Effector memory CD8-positive, alpha-beta T cell (primary cell): ENCODE measurements around the gene CCL7.

Experiments
- ATAC-seq: fragments of 150-1000 bp; cut with Tn5 transposase; replicated peaks from 2 replicates; pipeline ENCODE4 v1.10.0; 2021; ENCODE audit warnings: mild to moderate bottlenecking, moderate library complexity
- DNase-seq, 3 experiments: peaks; one replicate each; pipeline ENCODE4 v3.0.0; 2021
- H3K27ac Mint-ChIP-seq, 2 donors: one replicate each; pipeline ENCODE4 v1.8.0; 2022; ENCODE audit warnings: mild to moderate bottlenecking in 2 of 2, mixed read lengths in 2 of 2, moderate library complexity in 2 of 2
- H3K27me3 Mint-ChIP-seq, 2 donors: one replicate each; pipeline ENCODE4 v1.8.0; 2022; ENCODE audit warnings: mixed read lengths in 2 of 2
- H3K36me3 Mint-ChIP-seq: one replicate; pipeline ENCODE4 v1.8.0; 2022; ENCODE audit warnings: mild to moderate bottlenecking, moderate library complexity, mixed read lengths; ENCODE audit not compliant: insufficient read depth
- H3K4me1 Mint-ChIP-seq, 2 donors: one replicate each; pipeline ENCODE4 v1.8.0; 2022; ENCODE audit warnings: low read depth in 2 of 2, mixed read lengths in 2 of 2
- H3K4me3 Mint-ChIP-seq, 2 donors: one replicate each; pipeline ENCODE4 v1.8.0; 2022; ENCODE audit warnings: mild to moderate bottlenecking in 2 of 2, mixed read lengths in 2 of 2, moderate library complexity in 2 of 2
- H3K9me3 Mint-ChIP-seq, 2 donors: one replicate each; pipeline ENCODE4 v1.8.0; 2022; ENCODE audit warnings: mixed read lengths in 2 of 2

Gene CCL7

DNA sequence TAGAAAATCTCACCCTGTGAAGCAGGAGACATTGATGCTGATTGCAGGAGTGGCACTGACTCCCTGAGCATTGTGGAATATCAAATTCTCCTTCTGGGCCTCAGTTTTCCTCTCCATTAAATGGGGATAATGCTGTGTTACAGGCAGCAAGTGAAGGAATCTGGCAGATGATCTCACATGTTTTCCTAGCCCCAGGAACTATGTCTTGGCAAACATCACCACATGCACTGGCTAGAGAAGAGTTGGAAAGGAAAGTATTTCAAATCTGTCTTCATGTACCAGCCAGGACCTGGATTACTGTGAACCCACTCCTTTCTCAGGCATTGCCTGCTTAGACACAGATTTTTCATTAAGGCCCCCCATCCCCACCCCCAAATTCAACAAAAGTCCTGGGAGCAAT, 35.6 kb downstream of the CCL7 start:
- Mint-ChIP-seq H3K4me1 (no peaks in the 10 kb centered on the region), H3K4me3 (no peak overlapping the region), H3K36me3 (no peaks in the 10 kb centered on the region), H3K27ac (no peak overlapping the region), H3K9me3 (no peaks in the 10 kb centered on the region), H3K27me3 (peaks cover 27 to 46% of the 10 kb centered on the region in 2 donors)
- DNase-seq (no peak), ATAC-seq (no peak)

DNA sequence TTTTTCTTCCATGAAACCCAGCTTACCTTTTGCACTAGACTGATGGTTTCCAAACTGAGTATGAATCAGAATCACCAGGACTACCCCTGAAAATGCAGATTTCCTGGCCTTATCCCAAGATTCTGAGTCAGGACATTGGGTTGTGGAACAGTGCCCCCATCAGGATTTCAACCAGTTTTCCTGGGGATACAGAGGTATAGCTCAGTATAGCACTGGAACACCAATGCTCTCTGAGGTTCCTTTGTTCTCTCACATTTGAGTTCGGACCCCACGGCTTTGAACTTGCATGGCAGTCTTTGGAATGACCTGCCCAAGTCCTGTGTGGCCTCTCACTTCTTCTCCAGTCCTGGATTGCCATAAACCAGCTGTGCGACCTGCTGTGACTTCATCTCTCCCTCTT, 36.4 kb downstream of the CCL7 start:
- Mint-ChIP-seq H3K36me3 (no peaks in the 10 kb centered on the region), H3K27me3 (peaks cover 19 to 41% of the 10 kb centered on the region in 2 donors), H3K4me1 (no peaks in the 10 kb centered on the region), H3K27ac (no peak overlapping the region), H3K9me3 (no peaks in the 10 kb centered on the region), H3K4me3 (no peak overlapping the region)
- no peak for DNase-seq
- no peak for ATAC-seq

DNA sequence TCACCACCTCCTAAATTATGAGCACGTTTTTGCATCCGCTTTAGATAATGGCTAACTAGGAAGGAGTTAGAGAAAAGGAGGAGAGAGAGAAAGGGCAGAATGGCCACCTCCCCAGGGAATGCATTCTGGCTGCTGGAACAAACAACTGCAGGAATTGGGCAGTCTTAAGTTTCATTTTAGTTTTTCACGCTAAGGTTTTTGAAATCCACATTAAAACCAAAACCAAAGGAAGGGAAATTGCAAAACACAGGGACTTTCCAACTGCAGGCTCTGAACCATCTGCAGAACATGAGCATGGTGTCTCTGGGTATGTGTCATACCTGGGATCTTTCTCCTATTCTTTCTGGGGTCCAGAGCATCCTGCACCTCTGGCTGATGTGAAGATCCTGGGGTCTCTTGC, 37.1 kb downstream of the CCL7 start:
- ATAC-seq (no peak), DNase-seq (no peak)
- Mint-ChIP-seq H3K36me3 (no peaks in the 10 kb centered on the region), H3K27me3 (peaks cover 17 to 35% of the 10 kb centered on the region in 2 donors), H3K9me3 (no peaks in the 10 kb centered on the region), H3K4me3 (no peak overlapping the region), H3K4me1 (no peaks in the 10 kb centered on the region), H3K27ac (no peak overlapping the region)

DNA sequence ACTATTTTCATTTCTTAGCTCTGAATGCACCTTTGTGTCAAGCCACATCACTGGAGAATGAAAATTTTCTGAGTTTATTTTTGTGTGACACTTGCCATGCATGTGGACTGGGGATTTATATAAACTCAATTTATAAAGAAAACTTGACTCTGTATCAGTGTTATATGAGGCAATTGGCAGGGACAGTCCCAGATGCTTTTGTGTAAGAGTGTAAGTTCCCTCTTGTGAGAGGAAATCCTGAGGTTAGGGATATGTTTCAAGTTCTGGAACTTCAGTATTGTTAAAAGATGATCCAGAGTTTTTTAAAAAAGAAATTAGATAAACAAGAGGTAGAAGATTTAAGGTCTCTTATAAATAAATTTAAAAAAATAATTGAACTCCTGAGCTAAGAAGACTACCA, 38.4 kb downstream of the CCL7 start:
- Mint-ChIP-seq H3K36me3 (no peaks in the 10 kb centered on the region), H3K9me3 (no peaks in the 10 kb centered on the region), H3K27me3 (peaks cover 28 to 45% of the 10 kb centered on the region in 2 donors), H3K27ac (no peak overlapping the region), H3K4me1 (no peaks in the 10 kb centered on the region), H3K4me3 (no peak overlapping the region)
- ATAC-seq (no peak), DNase-seq (no peak)

DNA sequence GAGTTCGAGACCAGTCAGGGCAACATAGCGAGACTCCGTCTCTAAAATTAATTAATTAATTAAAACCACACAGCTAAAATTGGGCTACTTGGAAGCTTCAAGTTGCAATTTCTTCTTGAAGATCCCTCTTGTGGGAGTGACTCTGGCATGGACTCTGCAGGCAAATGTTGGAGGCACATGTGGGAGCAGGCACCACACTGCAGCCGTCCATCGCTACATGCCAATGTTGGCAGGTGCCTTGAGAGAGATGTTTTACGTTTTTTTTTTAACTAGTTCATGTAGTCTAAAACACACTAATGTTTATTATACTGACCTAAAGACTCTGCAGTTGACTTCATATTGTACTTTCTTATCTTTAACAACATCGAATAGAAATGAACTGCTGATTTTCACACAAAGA, 41.3 kb downstream of the CCL7 start:
- H3K9me3 Mint-ChIP-seq, result no peaks in the 10 kb centered on the region
- no peaks in the 10 kb centered on the region for H3K4me1 Mint-ChIP-seq
- ATAC-seq, result no peak
- no peak overlapping the region for H3K27ac Mint-ChIP-seq
- H3K36me3 Mint-ChIP-seq, result no peaks in the 10 kb centered on the region
- DNase-seq, result no peak
- H3K4me3 Mint-ChIP-seq, result no peak overlapping the region
- peaks cover 49 to 57% of the 10 kb centered on the region in 2 donors for H3K27me3 Mint-ChIP-seq

DNA sequence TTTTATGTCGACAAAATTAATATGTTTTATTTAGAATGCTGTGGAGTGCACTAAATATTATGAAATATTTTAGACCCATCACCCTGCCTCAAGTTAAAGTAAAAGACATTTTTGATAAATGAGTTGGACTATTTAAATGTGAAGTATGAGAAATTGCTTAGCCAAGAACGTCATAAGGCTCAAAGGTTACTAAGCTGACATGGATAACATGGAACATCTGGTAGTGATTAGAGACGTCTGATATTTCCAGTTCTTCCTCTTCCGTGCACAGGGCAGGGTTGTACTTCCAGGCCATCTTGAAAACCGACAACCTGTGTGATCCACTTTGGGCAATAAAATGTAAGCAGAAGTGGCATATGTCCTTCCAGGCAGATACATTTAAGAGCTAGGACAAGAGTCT, 42.1 kb downstream of the CCL7 start:
- peaks cover 57 to 59% of the 10 kb centered on the region in 2 donors for H3K27me3 Mint-ChIP-seq
- H3K4me3 Mint-ChIP-seq, result no peak overlapping the region
- no peaks in the 10 kb centered on the region for H3K9me3 Mint-ChIP-seq
- DNase-seq (no peak), ATAC-seq (no peak)
- H3K36me3 Mint-ChIP-seq, result no peaks in the 10 kb centered on the region
- H3K4me1 Mint-ChIP-seq, result no peaks in the 10 kb centered on the region
- H3K27ac Mint-ChIP-seq, result no peak overlapping the region

DNA sequence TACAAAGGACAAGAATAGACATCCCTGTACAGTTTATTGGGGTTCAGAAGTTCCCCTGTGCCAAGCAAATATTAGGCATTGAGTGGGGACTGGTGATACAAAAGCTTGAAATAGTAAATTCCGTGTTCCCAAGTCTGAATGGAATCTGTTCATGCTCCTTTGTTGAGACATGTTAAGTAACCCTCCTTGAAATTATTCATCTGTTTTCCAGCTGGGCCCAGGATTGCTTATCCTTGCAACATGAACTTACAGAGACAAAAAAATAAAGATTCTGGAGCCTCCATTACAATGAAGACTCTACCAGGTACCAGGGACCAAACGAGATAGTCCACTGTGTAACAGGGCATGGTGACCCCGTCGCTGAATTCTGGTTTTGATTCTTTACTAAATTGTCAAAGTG, 43.1 kb downstream of the CCL7 start:
- H3K27ac Mint-ChIP-seq, result no peak overlapping the region

DNA sequence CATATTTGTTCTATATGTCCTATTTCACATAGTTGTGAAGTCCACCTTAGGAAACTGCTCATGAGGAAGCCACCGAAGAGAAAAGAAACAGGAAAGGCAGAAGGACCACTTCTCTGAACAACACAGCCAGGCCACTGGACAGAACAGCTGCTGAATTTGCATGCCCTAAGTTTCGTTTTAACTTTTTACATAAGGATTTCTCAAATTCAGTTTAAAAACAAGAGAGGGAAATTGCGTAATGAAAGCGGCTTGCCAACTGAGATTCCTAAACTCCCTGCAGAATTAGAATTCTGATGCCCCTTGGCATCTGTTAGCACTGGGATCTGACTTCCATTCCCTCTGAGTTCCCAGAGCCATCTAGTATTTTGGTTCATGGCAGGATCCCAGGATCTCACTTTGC, 44.3 kb downstream of the CCL7 start:
- Mint-ChIP-seq H3K4me1 (no peaks in the 10 kb centered on the region), H3K36me3 (no peaks in the 10 kb centered on the region), H3K27me3 (peaks cover 54 to 60% of the 10 kb centered on the region in 2 donors), H3K4me3 (no peak overlapping the region), H3K27ac (no peak overlapping the region), H3K9me3 (no peaks in the 10 kb centered on the region)
- ATAC-seq (no peak), DNase-seq (no peak)

More for the DNA sequence above, 43.1 kb downstream of the CCL7 start:
- H3K36me3 Mint-ChIP-seq, result no peaks in the 10 kb centered on the region
- ATAC-seq, result no peak
- no peaks in the 10 kb centered on the region for H3K9me3 Mint-ChIP-seq
- no peaks in the 10 kb centered on the region for H3K4me1 Mint-ChIP-seq
- no peak for DNase-seq
- peaks cover 57 to 62% of the 10 kb centered on the region in 2 donors for H3K27me3 Mint-ChIP-seq
- no peak overlapping the region for H3K4me3 Mint-ChIP-seq

DNA sequence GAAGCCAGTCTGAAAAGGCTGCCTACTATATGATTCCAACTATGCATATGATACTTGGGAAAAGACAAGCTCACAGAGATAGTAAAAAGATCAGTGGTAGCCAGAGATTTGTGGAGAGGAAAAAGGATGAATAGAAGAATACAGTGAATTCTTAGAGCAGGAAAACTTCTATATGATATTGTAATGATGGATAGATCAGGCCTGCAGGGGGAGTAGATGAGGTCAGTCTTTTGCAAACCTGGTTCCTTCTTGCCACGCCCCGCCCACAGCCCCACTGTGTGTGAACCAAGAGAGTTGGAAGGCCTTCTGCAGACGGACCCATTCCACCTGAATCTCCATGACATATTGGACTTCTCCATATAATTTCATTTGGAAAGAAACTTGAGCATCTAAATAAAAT, 48.5 kb downstream of the CCL7 start:
- no peak overlapping the region for H3K4me3 Mint-ChIP-seq
- H3K9me3 Mint-ChIP-seq, result no peaks in the 10 kb centered on the region
- ATAC-seq (no peak), DNase-seq (no peak)
- no peak overlapping the region for H3K27ac Mint-ChIP-seq
- H3K4me1 Mint-ChIP-seq, result no peaks in the 10 kb centered on the region
- peaks cover 33 to 38% of the 10 kb centered on the region in 2 donors for H3K27me3 Mint-ChIP-seq
- H3K36me3 Mint-ChIP-seq, result no peaks in the 10 kb centered on the region

DNA sequence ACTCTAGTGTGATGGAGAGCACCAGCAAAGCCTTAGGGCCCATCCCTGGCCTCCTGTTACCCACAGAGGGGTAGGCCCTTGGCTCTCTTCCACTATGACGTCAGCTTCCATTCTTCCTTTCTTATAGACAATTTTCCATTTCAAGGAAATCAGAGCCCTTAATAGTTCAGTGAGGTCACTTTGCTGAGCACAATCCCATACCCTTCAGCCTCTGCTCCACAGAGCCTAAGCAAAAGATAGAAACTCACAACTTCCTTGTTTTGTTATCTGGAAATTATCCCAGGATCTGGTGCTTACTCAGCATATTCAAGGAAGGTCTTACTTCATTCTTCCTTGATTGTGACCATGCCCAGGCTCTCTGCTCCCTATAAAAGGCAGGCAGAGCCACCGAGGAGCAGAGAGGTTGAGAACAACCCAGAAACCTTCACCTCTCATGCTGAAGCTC, 49.0 kb downstream of the CCL7 start, which contains the start of gene CCL8:
Gene CCL8, plus strand, starts transcription at position 397 of the 445 bp plus-strand sequence. CDS start 67 bp downstream, outside the sequence.
- no peaks in the 10 kb centered on the region for H3K9me3 Mint-ChIP-seq
- DNase-seq (no peak), ATAC-seq (no peak)
- no peaks in the 10 kb centered on the region for H3K36me3 Mint-ChIP-seq
- H3K4me3 Mint-ChIP-seq, result no peak within 1 kb of the TSS
- no peak within 1 kb of the TSS for H3K27ac Mint-ChIP-seq
- no peaks in the 10 kb centered on the region for H3K4me1 Mint-ChIP-seq
- H3K27me3 Mint-ChIP-seq, result peaks cover 29 to 36% of the 10 kb centered on the region in 2 donors
